ENCODE measurements around the gene SFXN3.

SFXN3 gene

GRCh38 chr10:101031128-101031795 lies at the start of gene SFXN3, which contains the start of gene PDZD7:
SFXN3 (plus strand) TSS chr10:101031234; CDS start chr10:101034695, 3,461 bp downstream.
PDZD7 (minus strand) TSS chr10:101031129; CDS start chr10:101030219, 910 bp downstream.
- peak; percentile 77 to 86 for DNase-seq

GRCh38 chr10:100982916-100983830 lies 47.9 kb upstream of the SFXN3 start:
- no peak for DNase-seq

GRCh38 chr10:100983868-100984671 lies 47.0 kb upstream of the SFXN3 start:
- DNase-seq: no peak

GRCh38 chr10:100984672-100985177 lies 46.3 kb upstream of the SFXN3 start:
- no peak for DNase-seq

GRCh38 chr10:100985336-100985735 lies 45.7 kb upstream of the SFXN3 start:
- DNase-seq: no peak

- DNase-seq: no peak
Observed at GRCh38 chr10:100986623-100986951, 44.4 kb upstream of the SFXN3 start.

GRCh38 chr10:100986952-100987684 lies 43.9 kb upstream of the SFXN3 start, which contains the start of the genes MRPL43 and TWNK:
MRPL43 (minus strand) TSS chr10:100987497; CDS start chr10:100987443, 54 bp downstream.
TWNK (plus strand) TSS chr10:100987543; CDS start chr10:100988211, 668 bp downstream.
- DNase-seq: peak; percentile 11 to 47

- no peak for DNase-seq
Observed at GRCh38 chr10:100987685-100988049, 43.4 kb upstream of the SFXN3 start.

GRCh38 chr10:100988166-100988565 lies 42.9 kb upstream of the SFXN3 start:
- no peak for DNase-seq

- DNase-seq: no peak
Observed at GRCh38 chr10:100989088-100989487, 41.9 kb upstream of the SFXN3 start.

- DNase-seq: no peak
Observed at GRCh38 chr10:100993986-100994708, 36.9 kb upstream of the SFXN3 start.

GRCh38 chr10:100995181-100995580 lies 35.9 kb upstream of the SFXN3 start:
- no peak for DNase-seq

GRCh38 chr10:100996678-100997359 lies 34.2 kb upstream of the SFXN3 start:
- no peak for DNase-seq

- DNase-seq: peak in 1 of 2 experiments; percentile 28
Observed at GRCh38 chr10:100997360-100998182, 33.5 kb upstream of the SFXN3 start.

- peak; percentile 50 to 82 for DNase-seq
Observed at GRCh38 chr10:100998183-100998990, 32.6 kb upstream of the SFXN3 start.

- peak; percentile 9 to 30 for DNase-seq
Observed at GRCh38 chr10:100998991-100999741, 31.9 kb upstream of the SFXN3 start.

GRCh38 chr10:100999742-101000126 lies 31.3 kb upstream of the SFXN3 start, which contains the start of gene LZTS2:
LZTS2 (plus strand) TSS chr10:100999808; CDS start chr10:101002539, 2,731 bp downstream.
- no peak for DNase-seq

All from NCI-H187 (cell line).